Adrenal gland (tissue), 12 donors: ENCODE measurements around the gene NIF3L1. TPM values are rescaled to one million over a fixed set of nuclear protein-coding genes. Genes with fewer than 3 reads are reported as not detected.

Source experiments
- DNase-seq, 7 donors: peaks; one replicate each; pipeline ENCODE4 v3.0.0-alpha.2; 2019 to 2020
- H3K27ac ChIP-seq, 5 donors: fragments of 200-600 bp; sonication (generic) in 4 of 5; 1 replicate in 3 of 5; 2 replicates in 2 of 5; pipeline versions ENCODE4 v1.5.1 to v1.8.0; 2016 to 2020; ENCODE audit warnings: mild to moderate bottlenecking in 1 of 5
- H3K27me3 ChIP-seq: fragments of 200-600 bp; 2 replicates; pipeline ENCODE4 v1.8.0; 2021
- H3K36me3 ChIP-seq, 2 donors: fragments of 200-600 bp; replicated peaks in 1 of 2; 1 replicate in 1 of 2; 2 replicates in 1 of 2; pipeline versions ENCODE4 v1.5.1 to v1.8.0; 2018 to 2022
- H3K4me1 ChIP-seq, 2 donors: fragments of 200-600 bp; replicated peaks in 1 of 2; 1 replicate in 1 of 2; 2 replicates in 1 of 2; pipeline versions ENCODE4 v1.5.1 to v1.8.0; 2018 to 2021
- H3K4me3 ChIP-seq, 4 donors: fragments of 200-600 bp; sonication (generic) in 3 of 4; one replicate each; pipeline ENCODE4 v1.5.1; 2016 to 2018
- H3K9me3 ChIP-seq, 3 donors: fragments of 200-600 bp; sonication (generic) in 1 of 3; replicated peaks in 1 of 3; 1 replicate in 2 of 3; 2 replicates in 1 of 3; pipeline versions ENCODE4 v1.5.1 to v1.8.0; 2016 to 2021
- CTCF ChIP-seq, 6 experiments: fragments of 450-650 bp in 4 of 6; fragments of 200-600 bp in 2 of 6; sonication (generic) in 1 of 6; IDR thresholded peaks; 1 replicate in 5 of 6; 2 replicates in 1 of 6; pipeline versions ENCODE4 v1.5.1 to v1.8.0; 2016 to 2021; ENCODE audit warnings: antibody characterized with exemption in 6 of 6, mild to moderate bottlenecking in 2 of 6, moderate library complexity in 1 of 6
- POLR2A ChIP-seq, 2 donors: fragments of 450-650 bp; IDR thresholded peaks; one replicate each; pipeline ENCODE4 v1.6.1; 2017; ENCODE audit warnings: antibody characterized with exemption in 2 of 2, mild to moderate bottlenecking in 2 of 2, moderate library complexity in 1 of 2
- WGBS, 4 donors: extraction: QIAGEN DNeasy Blood & Tissue Kit in 2 of 4; methylation state at CpG; one replicate each; pipeline versions ENCODE4 v1.1.5 to v1.1.7; 2013 to 2017; 5-methylcytosine and 5-hydroxymethylcytosine counted together
- intact Hi-C, 2 donors: fragments of 100-400 bp; cut with DNase I; formaldehyde crosslinking; loops; one replicate each; pipeline versions ENCODE4 v1.14.1 to v1.15.0; 2022 to 2023
- polyA plus RNA-seq, 3 donors: library from polyadenylated mRNA; stranded (reverse); fragments of 200-250 nt in 2 of 3; fragments of 350-450 nt in 1 of 3; fragmentation: Illumina TruSeq in 1 of 3; extraction: RNeasy Lipid Tissue Mini Kit (QIAGEN cat#74804) in 1 of 3; gene quantifications; one replicate each; pipeline ENCODE4 v1.2.3, GENCODE V29; 2013 to 2014
- total RNA-seq, 9 donors: library from RNA; depleted of rRNA in 4 of 9; stranded (reverse); fragments of >200 nt in 4 of 9; fragments of 120-200 nt in 1 of 9; fragmentation: NEBNext Ultra II Directional in 1 of 9; extraction: Animal tissue kit (Norgen Biotek cat#: 25700) in 1 of 9; gene quantifications; one replicate each; pipeline versions ENCODE4 v1.1.0 to v1.2.4, GENCODE V29; 2013 to 2023
- donor health status: healthy with polysubstance abuse.
- donor health status: Bipolar disorder and iron deficiency.
- donor health status: DM: yes; HTN: yes; CAD: no.
- donor health status: DM: no; HTN: no; CAD: no.
- donor health status: DM: no; HTN: no; CAD: no.
- donor health status: DM: yes; HTN: yes; CAD: no.

NIF3L1 gene
- total and polyA plus RNA-seq, 12 donors = 10.1 to 60.1 (median 24.7) TPM

DNA sequence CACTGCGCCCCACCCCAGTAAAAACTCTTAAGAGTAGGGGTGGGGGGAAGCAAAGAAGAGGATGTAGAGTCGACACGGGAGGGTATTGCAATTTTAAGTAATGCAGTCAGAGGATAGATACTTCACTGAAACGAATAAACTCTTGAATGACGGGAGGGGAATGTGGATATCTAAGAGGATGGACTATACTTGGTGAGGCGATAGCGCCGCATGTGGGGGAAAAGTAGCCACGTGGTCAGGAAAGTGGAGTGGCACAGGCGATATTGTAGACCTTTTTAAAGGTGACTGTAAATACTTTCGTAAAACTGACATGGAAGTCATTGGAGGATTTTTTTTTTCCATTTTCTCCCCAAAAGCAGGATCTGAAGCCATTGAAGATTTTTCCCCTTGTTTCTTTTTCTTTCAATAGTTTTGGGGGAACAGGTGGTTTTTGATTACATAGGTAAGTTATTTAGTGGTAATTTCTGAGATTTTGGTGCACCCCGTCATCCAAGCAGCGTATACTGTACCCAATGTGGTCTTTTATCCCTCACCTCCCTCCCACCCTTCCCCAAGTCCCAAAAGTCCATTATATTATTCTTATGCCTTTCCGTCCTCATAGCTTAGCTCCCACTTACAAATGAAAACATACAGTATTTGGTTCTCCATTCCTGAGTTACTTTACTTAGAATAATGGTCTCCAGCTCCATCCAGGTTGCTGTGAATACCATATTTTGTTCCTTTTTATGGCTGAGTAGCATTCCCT is 38.5 kb upstream of the NIF3L1 start:
- intact Hi-C loops = no loop called here
- WGBS, 4 donors = 83 to 91% (median 87%) methylated on average over 14 of the region's 14 CpGs

GRCh38 chr2:200851398-200852248 is 37.5 kb upstream of the NIF3L1 start:
- no peak for TF ChIP-seq CTCF (IDR thresholded peaks at IDR 0.05)
- peak in 1 of 7 donors; percentile 46 for DNase-seq
- 92 to 94% (median 93%) methylated on average over 6 of the region's 6 CpGs for WGBS, 4 donors
- peaks cover 0 to 6% of the 10 kb centered on the region in 2 donors for H3K4me1 ChIP-seq
- intact Hi-C loops = no loop called here
- no peaks in the 10 kb centered on the region for H3K27me3 ChIP-seq
- peaks cover 0 to 61% of the 10 kb centered on the region in 2 donors for H3K36me3 ChIP-seq
- H3K4me3 ChIP-seq = no peak overlapping the region
- no peaks in the 10 kb centered on the region for H3K9me3 ChIP-seq
- H3K27ac ChIP-seq = no peak overlapping the region

More for the DNA sequence above, 38.5 kb upstream of the NIF3L1 start:
- TF ChIP-seq CTCF (IDR thresholded peaks at IDR 0.05) (no peak), POLR2A (IDR thresholded peaks at IDR 0.05) (no peak)
- Histone ChIP-seq H3K27me3 (no peaks in the 10 kb centered on the region), H3K4me1 (peaks cover 0 to 4% of the 10 kb centered on the region in 2 donors), H3K27ac (no peak overlapping the region), H3K4me3 (no peak overlapping the region), H3K9me3 (no peaks in the 10 kb centered on the region), H3K36me3 (peaks cover 0 to 51% of the 10 kb centered on the region in 2 donors)
- no peak for DNase-seq

DNA sequence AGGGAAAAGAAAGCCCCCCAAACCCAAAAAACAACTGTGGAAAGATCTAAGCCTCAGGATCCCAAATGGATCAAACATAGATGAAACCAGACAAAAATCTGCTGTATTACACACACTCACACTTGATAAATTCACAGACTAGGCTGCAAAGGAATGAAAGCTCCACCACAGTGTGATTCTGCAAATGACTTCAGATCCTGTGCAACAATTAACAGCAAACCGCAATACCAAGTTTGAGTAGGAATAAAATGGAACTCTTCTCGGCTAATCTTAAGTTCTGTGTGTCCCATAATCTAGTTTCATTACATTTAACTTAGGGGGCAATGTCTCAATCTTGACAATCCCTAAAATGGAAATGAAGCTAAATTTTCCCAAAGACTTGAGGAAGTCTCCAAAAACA is 36.6 kb upstream of the NIF3L1 start:
- H3K4me1 ChIP-seq = peaks cover 0 to 12% of the 10 kb centered on the region in 2 donors
- DNase-seq = no peak
- no peaks in the 10 kb centered on the region for H3K27me3 ChIP-seq
- H3K27ac ChIP-seq = no peak overlapping the region
- peaks cover 0 to 71% of the 10 kb centered on the region in 2 donors for H3K36me3 ChIP-seq
- no peak overlapping the region for H3K4me3 ChIP-seq
- TF ChIP-seq CTCF (IDR thresholded peaks at IDR 0.05) = no peak
- TF ChIP-seq POLR2A (IDR thresholded peaks at IDR 0.05) = no peak
- H3K9me3 ChIP-seq = no peaks in the 10 kb centered on the region
- WGBS, 4 donors = 93 to 97% (median 94%) methylated on average over 2 of the region's 2 CpGs
- intact Hi-C loops = no loop called here

DNA sequence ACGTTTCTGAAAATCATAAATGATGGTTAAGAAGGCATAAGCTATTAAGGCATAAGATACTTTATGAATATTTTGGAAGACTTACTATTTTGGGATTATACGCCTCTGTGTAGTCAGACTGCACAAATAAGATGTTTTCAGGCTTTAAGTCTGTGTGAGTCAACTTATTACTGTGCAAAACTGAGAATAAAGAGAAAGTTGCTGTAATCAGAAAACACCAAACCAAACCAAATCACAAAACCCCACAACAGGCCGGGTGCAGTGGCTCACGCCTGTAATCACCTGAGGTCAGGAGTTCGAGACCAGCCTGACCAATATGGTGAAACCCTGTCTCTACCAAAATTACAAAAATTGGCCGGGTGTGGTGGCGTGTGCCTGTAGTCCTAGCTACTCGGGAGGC is 32.4 kb upstream of the NIF3L1 start:
- Histone ChIP-seq H3K36me3 (peaks cover 0 to 81% of the 10 kb centered on the region in 2 donors), H3K27me3 (no peaks in the 10 kb centered on the region), H3K4me1 (peaks cover 28 to 47% of the 10 kb centered on the region in 2 donors), H3K9me3 (no peaks in the 10 kb centered on the region), H3K4me3 (no peak overlapping the region), H3K27ac (no peak overlapping the region)
- DNase-seq = no peak
- no peak for TF ChIP-seq CTCF (IDR thresholded peaks at IDR 0.05)
- no peak for TF ChIP-seq POLR2A (IDR thresholded peaks at IDR 0.05)
- intact Hi-C loops = loop anchor here in 1 of 2 donors (5.0 kb wide), 1 partner anchor 40 kb away; no protein-coding TSS in a partner anchor
- WGBS, 4 donors = 79 to 91% (median 83%) methylated on average over 8 of the region's 8 CpGs
